SHP77 (cell line): ENCODE results near the gene ANKRD36.
"Not testable (repeated sequence)": the region's sequence is repeated elsewhere in the genome, so short reads cannot be mapped to it uniquely, and the experiment has no call there.

ENCODE experiments used
- DNase-seq, 2 experiments: peaks; one replicate each; lab custom pipeline; 2025; lab: John Stamatoyannopoulos, UW

The ANKRD36 gene

DNA sequence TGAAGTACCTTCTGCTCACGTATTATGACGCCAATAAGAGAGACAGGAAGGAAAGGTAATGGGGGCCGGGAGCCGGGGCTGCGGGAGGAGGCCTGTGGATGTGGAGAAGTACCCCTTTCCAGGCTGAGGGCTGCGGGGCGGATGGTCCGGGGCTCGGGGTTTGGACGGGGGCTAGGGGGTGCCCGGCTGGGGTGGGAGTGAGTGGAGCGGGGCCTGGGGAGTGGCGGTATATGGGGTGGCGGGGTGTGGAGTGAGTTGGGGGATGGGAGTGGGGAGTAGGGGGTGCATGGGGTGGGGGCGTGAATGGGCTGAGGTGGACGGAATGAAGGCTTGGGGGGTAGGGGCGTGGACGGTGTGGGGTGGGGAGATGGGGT is 916 bp downstream of the ANKRD36 start:
- not testable (repeated sequence) for DNase-seq

DNA sequence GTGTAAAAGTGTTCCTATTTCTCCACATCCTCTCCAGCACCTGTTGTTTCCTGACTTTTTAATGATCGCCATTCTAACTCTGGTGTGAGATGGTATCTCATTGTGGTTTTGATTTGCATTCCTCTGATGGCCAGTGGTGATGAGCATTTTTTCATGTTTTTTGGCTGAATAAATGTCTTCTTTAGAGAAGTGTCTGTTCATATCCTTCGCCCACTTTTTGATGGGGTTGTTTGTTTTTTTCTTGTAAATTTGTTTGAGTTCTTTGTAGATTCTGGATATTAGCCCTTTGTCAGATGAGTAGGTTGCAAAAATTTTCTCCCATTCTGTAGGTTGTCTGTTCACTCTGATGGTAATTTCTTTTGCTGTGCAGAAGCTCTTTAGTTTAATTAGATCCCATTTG is 16.1 kb downstream of the ANKRD36 start:
- DNase-seq: not testable (repeated sequence)

- not testable (repeated sequence) for DNase-seq
These were observed 31.1 kb downstream of the ANKRD36 start for GRCh38 chr2:97144016-97144415.

GRCh38 chr2:97166548-97166947 is 53.6 kb downstream of the ANKRD36 start:
- DNase-seq: not testable (repeated sequence)

DNA sequence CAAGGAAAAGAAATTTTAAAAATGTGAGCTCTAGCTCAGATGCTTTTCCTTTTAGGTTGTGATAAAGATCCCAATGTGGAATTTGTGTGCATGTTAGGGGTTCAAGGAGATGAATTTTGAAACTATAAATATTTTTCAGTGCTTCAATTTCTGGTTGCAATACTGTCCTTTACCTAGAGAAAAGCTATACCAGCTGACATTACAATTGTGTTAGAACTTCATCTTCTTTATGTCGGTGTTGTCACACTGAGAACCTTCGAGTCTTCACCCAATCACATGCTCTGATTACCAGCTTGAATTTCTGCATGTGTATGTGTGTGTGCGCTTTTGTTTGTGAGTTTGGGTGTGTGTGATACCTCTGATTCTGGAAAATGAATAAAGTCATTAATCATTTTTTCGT is 55.0 kb downstream of the ANKRD36 start:
- DNase-seq: not testable (repeated sequence)

- not testable (repeated sequence) for DNase-seq
These were observed 55.6 kb downstream of the ANKRD36 start for GRCh38 chr2:97168583-97168982.

GRCh38 chr2:97180391-97180790 is 67.4 kb downstream of the ANKRD36 start:
- not testable (repeated sequence) for DNase-seq

- DNase-seq: not testable (repeated sequence)
These were observed 82.4 kb downstream of the ANKRD36 start for GRCh38 chr2:97195349-97195748.

DNA sequence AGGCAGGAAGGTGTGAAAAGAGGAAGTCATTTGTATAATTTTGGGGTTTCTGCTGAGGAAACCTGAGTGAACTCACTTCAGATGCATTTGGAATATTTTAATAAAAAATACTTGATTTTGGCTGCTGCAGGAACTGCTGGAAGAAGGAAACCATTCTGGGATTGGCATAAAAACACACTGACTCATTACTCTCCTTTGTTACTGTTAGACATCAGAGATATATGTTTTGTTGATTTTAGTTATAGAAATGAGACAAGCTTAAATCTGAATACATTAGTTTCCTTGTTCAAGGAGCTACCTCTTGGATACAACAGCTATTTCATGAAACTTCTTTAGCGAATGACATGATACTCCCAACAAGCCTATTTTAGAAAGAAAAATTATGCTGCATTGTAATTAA is 84.3 kb downstream of the ANKRD36 start:
- not testable (repeated sequence) for DNase-seq

- not testable (repeated sequence) for DNase-seq
These were observed 87.9 kb downstream of the ANKRD36 start for GRCh38 chr2:97200887-97201286.

DNA sequence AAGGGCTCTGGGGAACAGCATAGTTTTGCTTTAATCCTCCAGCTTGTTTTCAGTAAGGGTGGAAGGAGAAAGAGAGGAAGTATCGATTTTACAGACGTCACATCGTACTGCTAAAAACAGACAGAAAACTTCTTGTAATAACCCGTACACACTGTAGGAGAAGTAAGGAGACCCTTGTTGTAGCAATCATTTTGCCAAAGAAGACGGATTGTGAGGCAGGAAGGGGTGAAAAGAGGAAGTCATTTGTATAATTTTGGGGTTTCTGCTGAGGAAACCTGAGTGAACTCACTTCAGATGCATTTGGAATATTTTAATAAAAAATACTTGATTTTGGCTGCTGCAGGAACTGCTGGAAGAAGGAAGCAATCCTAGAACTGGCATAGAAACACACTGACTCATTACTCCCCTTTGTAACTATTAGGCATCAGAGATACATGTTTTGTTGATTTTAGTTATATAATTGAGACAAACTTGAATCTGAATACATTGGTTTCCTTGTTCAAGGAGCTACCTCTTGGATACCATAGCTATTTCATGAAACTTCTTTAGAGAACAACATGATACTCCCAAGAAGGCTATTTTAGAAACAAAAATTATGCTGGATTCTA is 89.8 kb downstream of the ANKRD36 start:
- DNase-seq: not testable (repeated sequence)

- no peak for DNase-seq
These were observed 97.4 kb downstream of the ANKRD36 start for GRCh38 chr2:97210325-97210724.

GRCh38 chr2:97215025-97215424 is 102.1 kb downstream of the ANKRD36 start:
- not testable (repeated sequence) for DNase-seq

DNA sequence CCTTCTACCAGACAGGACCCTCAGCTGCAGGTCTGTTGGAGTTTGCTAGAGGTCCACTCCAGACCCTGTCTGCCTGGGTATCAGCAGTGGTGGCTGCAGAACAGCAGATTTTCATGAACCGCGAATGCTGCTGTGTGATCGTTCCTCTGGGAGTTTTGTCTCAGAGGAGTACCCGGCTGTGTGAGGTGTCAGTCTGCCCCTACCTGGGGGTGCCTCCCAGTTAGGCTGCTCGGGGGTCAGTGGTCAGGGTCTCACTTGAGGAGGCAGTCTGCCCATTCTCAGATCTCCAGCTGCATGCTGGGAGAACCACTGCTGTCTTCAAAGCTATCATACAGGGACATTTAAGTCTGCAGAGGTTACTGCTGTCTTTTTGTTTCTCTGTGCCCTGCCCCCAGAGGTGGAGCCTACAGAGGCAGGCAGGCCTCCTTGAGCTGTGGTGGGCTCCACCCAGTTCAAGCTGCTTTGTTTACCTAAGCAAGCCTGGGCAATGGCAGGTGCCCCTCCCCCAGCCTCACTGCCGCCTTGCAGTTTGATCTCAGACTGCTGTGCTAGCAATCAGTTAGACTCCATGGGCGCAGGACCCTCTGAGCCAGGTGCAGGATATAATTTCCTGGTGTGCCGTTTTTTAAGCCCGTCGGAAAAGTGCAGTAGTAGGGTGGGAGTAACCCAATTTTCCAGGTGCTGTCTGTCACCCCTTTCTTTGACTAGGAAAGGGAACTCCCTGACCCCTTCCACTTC is 118.1 kb downstream of the ANKRD36 start:
- DNase-seq: not testable (repeated sequence)

- not testable (repeated sequence) for DNase-seq
These were observed 120.0 kb downstream of the ANKRD36 start for GRCh38 chr2:97232981-97233380.

DNA sequence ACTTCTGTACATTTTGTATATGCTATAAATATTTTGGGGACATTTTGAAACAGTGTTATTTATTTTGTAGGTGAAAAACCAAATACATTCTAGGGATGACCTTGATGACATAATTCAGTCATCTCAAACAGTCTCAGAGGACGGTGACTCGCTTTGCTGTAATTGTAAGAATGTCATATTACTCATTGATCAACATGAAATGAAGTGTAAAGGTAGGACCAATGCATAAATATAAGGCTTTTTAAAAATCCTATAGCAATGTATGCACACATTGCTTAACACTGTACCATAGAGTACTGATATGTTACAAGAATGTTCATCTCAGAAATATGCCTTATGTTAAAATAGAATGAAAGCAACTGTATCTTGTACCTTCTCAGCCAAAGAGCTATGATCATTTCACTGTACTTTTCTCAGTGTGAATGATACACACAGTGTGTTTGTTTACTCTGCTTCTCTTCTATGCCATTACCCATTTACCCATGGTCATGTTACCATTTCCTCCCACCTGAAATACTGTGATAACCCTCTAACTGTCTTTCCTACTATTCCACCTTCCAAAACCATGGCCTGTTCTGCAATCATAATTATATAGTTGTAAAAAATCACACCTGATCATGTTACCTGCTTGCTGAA is 120.8 kb downstream of the ANKRD36 start:
- DNase-seq: not testable (repeated sequence)

- not testable (repeated sequence) for DNase-seq
These were observed 148.2 kb downstream of the ANKRD36 start for GRCh38 chr2:97261192-97261591.

- DNase-seq: not testable (repeated sequence)
These were observed 153.5 kb downstream of the ANKRD36 start for GRCh38 chr2:97266449-97266848.

GRCh38 chr2:97267411-97268074 is 154.6 kb downstream of the ANKRD36 start:
- no peak for DNase-seq

- DNase-seq: not testable (repeated sequence)
These were observed 155.2 kb downstream of the ANKRD36 start for GRCh38 chr2:97268075-97268591.

DNA sequence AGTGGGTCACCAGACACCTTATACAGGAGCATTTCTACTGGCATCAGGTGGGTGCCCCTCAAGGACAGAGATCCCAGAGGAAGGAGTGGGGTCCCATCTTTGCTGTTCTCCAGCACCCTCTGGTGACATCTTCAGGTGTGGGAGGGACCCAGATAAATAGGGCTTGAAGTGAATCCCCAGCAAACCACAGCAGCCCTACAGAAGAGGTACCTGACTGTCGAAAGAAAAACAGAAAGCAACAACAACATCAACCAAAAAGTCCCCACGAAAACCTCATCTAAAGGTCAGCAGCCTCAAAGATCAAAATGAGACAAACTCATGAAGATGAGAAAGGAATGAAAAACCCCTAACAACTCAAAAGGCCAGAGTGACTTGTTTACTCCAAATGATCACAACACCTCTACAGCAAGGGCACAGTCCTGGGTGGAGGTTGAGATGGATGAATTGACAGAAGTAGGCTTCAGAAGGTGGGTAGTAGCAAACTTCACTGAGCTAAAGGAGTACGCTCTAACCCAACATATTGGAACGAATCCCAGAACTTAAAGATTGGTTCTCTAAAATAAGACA is 163.4 kb downstream of the ANKRD36 start:
- not testable (repeated sequence) for DNase-seq

GRCh38 chr2:97285187-97285586 is 172.2 kb downstream of the ANKRD36 start:
- DNase-seq: not testable (repeated sequence)
